Fibroblast of skin of left quadriceps (primary cell): ENCODE data around the gene KCNJ5.

Source experiments
- DNase-seq, 2 experiments: peaks; one replicate each; pipeline ENCODE4 v3.0.0-alpha.2; 2013; ENCODE audit warnings: low read depth in 2 of 2

KCNJ5 gene

GRCh38 chr11:128890543-128891368 is at the start of gene KCNJ5:
KCNJ5 (plus strand) TSS chr11:128891356; CDS start chr11:128911274, 19,918 bp downstream.
- DNase-seq, result no peak

GRCh38 chr11:128841461-128842072 is 49.6 kb upstream of the KCNJ5 start:
- DNase-seq, result no peak

GRCh38 chr11:128843198-128843785 is 47.9 kb upstream of the KCNJ5 start:
- no peak for DNase-seq

- DNase-seq, result no peak
Observed at GRCh38 chr11:128845334-128845780, 45.8 kb upstream of the KCNJ5 start.

- DNase-seq, result no peak
Observed at GRCh38 chr11:128846985-128847384, 44.2 kb upstream of the KCNJ5 start.

- DNase-seq, result no peak
Observed at GRCh38 chr11:128848815-128849455, 42.2 kb upstream of the KCNJ5 start.

GRCh38 chr11:128852327-128853023 is 38.7 kb upstream of the KCNJ5 start:
- DNase-seq, result no peak

- DNase-seq, result no peak
Observed at GRCh38 chr11:128853559-128853958, 37.6 kb upstream of the KCNJ5 start.

- no peak for DNase-seq
Observed at GRCh38 chr11:128854841-128855240, 36.3 kb upstream of the KCNJ5 start.

- DNase-seq, result no peak
Observed at GRCh38 chr11:128856241-128856640, 34.9 kb upstream of the KCNJ5 start.

- DNase-seq, result no peak
Observed at GRCh38 chr11:128857341-128857740, 33.8 kb upstream of the KCNJ5 start.

GRCh38 chr11:128859563-128860441 is 31.4 kb upstream of the KCNJ5 start:
- peak; percentile 14 to 15 for DNase-seq

GRCh38 chr11:128860571-128861361 is 30.4 kb upstream of the KCNJ5 start:
- peak; percentile 23 to 26 for DNase-seq

- no peak for DNase-seq
Observed at GRCh38 chr11:128862406-128862805, 28.8 kb upstream of the KCNJ5 start.

- peak; percentile 77 for DNase-seq
Observed at GRCh38 chr11:128862908-128863660, 28.1 kb upstream of the KCNJ5 start.

- no peak for DNase-seq
Observed at GRCh38 chr11:128865490-128865889, 25.7 kb upstream of the KCNJ5 start.

GRCh38 chr11:128867277-128867676 is 23.9 kb upstream of the KCNJ5 start, which contains the start of gene KCNJ1:
KCNJ1 (minus strand) TSS chr11:128867296; CDS start chr11:128840243, 27,053 bp downstream.
- DNase-seq, result no peak

- no peak for DNase-seq
Observed at GRCh38 chr11:128868841-128869671, 22.1 kb upstream of the KCNJ5 start.
